ENCODE data around the gene ACTRT2.

- TF ChIP-seq, protein P1, sequence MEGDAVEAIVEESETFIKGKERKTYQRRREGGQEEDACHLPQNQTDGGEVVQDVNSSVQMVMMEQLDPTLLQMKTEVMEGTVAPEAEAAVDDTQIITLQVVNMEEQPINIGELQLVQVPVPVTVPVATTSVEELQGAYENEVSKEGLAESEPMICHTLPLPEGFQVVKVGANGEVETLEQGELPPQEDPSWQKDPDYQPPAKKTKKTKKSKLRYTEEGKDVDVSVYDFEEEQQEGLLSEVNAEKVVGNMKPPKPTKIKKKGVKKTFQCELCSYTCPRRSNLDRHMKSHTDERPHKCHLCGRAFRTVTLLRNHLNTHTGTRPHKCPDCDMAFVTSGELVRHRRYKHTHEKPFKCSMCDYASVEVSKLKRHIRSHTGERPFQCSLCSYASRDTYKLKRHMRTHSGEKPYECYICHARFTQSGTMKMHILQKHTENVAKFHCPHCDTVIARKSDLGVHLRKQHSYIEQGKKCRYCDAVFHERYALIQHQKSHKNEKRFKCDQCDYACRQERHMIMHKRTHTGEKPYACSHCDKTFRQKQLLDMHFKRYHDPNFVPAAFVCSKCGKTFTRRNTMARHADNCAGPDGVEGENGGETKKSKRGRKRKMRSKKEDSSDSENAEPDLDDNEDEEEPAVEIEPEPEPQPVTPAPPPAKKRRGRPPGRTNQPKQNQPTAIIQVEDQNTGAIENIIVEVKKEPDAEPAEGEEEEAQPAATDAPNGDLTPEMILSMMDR (conservative IDR thresholded peaks at IDR 0.05; ENCODE audit: low read depth in 2 of 2) = no peak
- TF ChIP-seq EZH2phosphoT487 (IDR thresholded peaks at IDR 0.05; ENCODE audit: unreplicated experiment) = no peak
Measured at GRCh38 chr1:3014050-3014440, 7.2 kb upstream of the ACTRT2 start.

All from GM23338 (cell line).